Fibroblast of lung (primary cell): ENCODE measurements around the gene MIEN1. TPM values are rescaled to one million over a fixed set of nuclear protein-coding genes. Genes with fewer than 3 reads are reported as not detected.
"Not testable (repeated sequence)": the region's sequence is repeated elsewhere in the genome, so short reads cannot be mapped to it uniquely, and the experiment has no call there.

Experiments
- DNase-seq, 2 donors: peaks; one replicate each; pipeline versions ENCODE4 v3.0.0 to v3.0.0-alpha.2; 2010; ENCODE audit warnings: low read depth in 2 of 2
- H2AFZ ChIP-seq: 2 replicates; pipeline ENCODE4 v1.5.1; 2012; ENCODE audit warnings: low read length, control low read depth, inconsistent platforms
- H3K27ac ChIP-seq: 2 replicates; pipeline ENCODE4 v1.5.1; 2011; ENCODE audit warnings: low read length, control low read depth; ENCODE audit not compliant: insufficient read depth
- H3K27me3 ChIP-seq: 2 replicates; pipeline ENCODE4 v1.5.1; 2011; ENCODE audit warnings: mild to moderate bottlenecking, low read length; ENCODE audit not compliant: control insufficient read depth, insufficient read depth
- H3K36me3 ChIP-seq: 2 replicates; pipeline ENCODE4 v1.5.1; 2011; ENCODE audit warnings: low read length; ENCODE audit not compliant: control insufficient read depth, insufficient read depth
- H3K4me1 ChIP-seq: 2 replicates; pipeline ENCODE4 v1.5.1; 2011; ENCODE audit warnings: low read length; ENCODE audit not compliant: control insufficient read depth, insufficient read depth; ENCODE audit errors: extremely low read depth
- H3K4me2 ChIP-seq: 2 replicates; pipeline ENCODE4 v1.5.1; 2011; ENCODE audit warnings: low read length, control low read depth; ENCODE audit not compliant: insufficient read depth; ENCODE audit errors: extremely low read depth
- H3K4me3 ChIP-seq, 4 experiments: fragments of 200-600 bp in 1 of 4; sonication (generic) in 1 of 4; replicated peaks in 1 of 4; 2 replicates each; pipeline ENCODE4 v1.5.1; 2011 to 2016; ENCODE audit warnings: low read length in 4 of 4, low read depth in 3 of 4, mild to moderate bottlenecking in 3 of 4, control low read depth in 2 of 4, inconsistent platforms in 1 of 4, mixed read lengths in 1 of 4; ENCODE audit not compliant: insufficient read depth in 1 of 4; ENCODE audit errors: control extremely low read depth in 1 of 4
- H3K79me2 ChIP-seq: 2 replicates; pipeline ENCODE4 v1.5.1; 2012; ENCODE audit warnings: mild to moderate bottlenecking, low read length, inconsistent platforms; ENCODE audit not compliant: control insufficient read depth, insufficient read depth
- H3K9ac ChIP-seq: 2 replicates; pipeline ENCODE4 v1.5.1; 2011; ENCODE audit warnings: mild to moderate bottlenecking, low read length, control low read depth; ENCODE audit not compliant: insufficient read depth
- H3K9me3 ChIP-seq: 2 replicates; pipeline ENCODE4 v1.5.1; 2012; ENCODE audit warnings: low read depth, low read length; ENCODE audit not compliant: control insufficient read depth, insufficient read depth
- H4K20me1 ChIP-seq: 2 replicates; pipeline ENCODE4 v1.5.1; 2011; ENCODE audit warnings: low read length; ENCODE audit not compliant: control insufficient read depth, insufficient read depth; ENCODE audit errors: extremely low read depth
- CTCF ChIP-seq, 2 donors: IDR thresholded peaks in 1 of 2; conservative IDR thresholded peaks in 1 of 2; 1 replicate in 1 of 2; 2 replicates in 1 of 2; pipeline ENCODE4 v1.5.1; 2011 to 2012; ENCODE audit warnings: low read length in 2 of 2, control low read depth in 1 of 2, inconsistent platforms in 1 of 2, low read depth in 1 of 2, mild to moderate bottlenecking in 1 of 2
- EZH2 ChIP-seq: IDR thresholded peaks from 2 replicates; pipeline ENCODE4 v1.5.1; 2012; ENCODE audit warnings: low read length, control low read depth, mild to moderate bottlenecking; ENCODE audit errors: missing control alignments
- polyA plus RNA-seq, 2 donors: library from polyadenylated mRNA; depleted of rRNA in 1 of 2; stranded (reverse) in 1 of 2; unstranded in 1 of 2; fragments of >200 nt; gene quantifications; 2 replicates each; pipeline ENCODE4 v1.2.1, GENCODE V29; 2011 to 2012; ENCODE audit warnings: missing spikeins in 1 of 2
- total RNA-seq: library from RNA; depleted of rRNA; stranded (reverse); fragments of >200 nt; gene quantifications from 2 replicates; pipeline ENCODE4 v1.2.1, GENCODE V29; 2014

Gene MIEN1
- total and polyA plus RNA-seq, 2 donors (not counting 1 experiment from before 2014, with no cell fraction given) = 25.6 to 58.0 TPM

- Histone ChIP-seq H3K27me3 (no peaks in the 10 kb centered on the region), H3K9ac (no peak overlapping the region), H3K4me1 (peaks cover 2% of the 10 kb centered on the region), H3K4me2 (no peak overlapping the region), H3K9me3 (no peaks in the 10 kb centered on the region), H3K4me3 (no peak overlapping the region), H3K36me3 (no peaks in the 10 kb centered on the region), H2AFZ (no peak overlapping the region), H3K79me2 (no peaks in the 10 kb centered on the region), H4K20me1 (no peaks in the 10 kb centered on the region), H3K27ac (no peak overlapping the region)
- TF ChIP-seq CTCF (conservative IDR thresholded peaks at IDR 0.05 in 1 of 2, IDR thresholded peaks at IDR 0.05 in 1 of 2; ENCODE audit: low read depth in 1 of 2, low read length in 2 of 2) = no peak
- no peak for TF ChIP-seq EZH2
- no peak for DNase-seq
Measured at GRCh38 chr17:39751016-39751543, 20.7 kb upstream of the MIEN1 start.

- Histone ChIP-seq H3K4me3 (no peak overlapping the region), H3K9me3 (no peaks in the 10 kb centered on the region), H4K20me1 (no peaks in the 10 kb centered on the region), H3K9ac (no peak overlapping the region), H3K4me2 (no peak overlapping the region), H3K79me2 (no peaks in the 10 kb centered on the region), H2AFZ (no peak overlapping the region), H3K36me3 (no peaks in the 10 kb centered on the region), H3K4me1 (peaks cover 2% of the 10 kb centered on the region), H3K27me3 (no peaks in the 10 kb centered on the region), H3K27ac (no peak overlapping the region)
- no peak for DNase-seq
- TF ChIP-seq CTCF (conservative IDR thresholded peaks at IDR 0.05 in 1 of 2, IDR thresholded peaks at IDR 0.05 in 1 of 2; ENCODE audit: low read depth in 1 of 2, low read length in 2 of 2) = no peak
- TF ChIP-seq EZH2 = no peak
Measured at GRCh38 chr17:39750131-39751015, 20.0 kb upstream of the MIEN1 start.

GRCh38 chr17:39748444-39749034 lies 18.2 kb upstream of the MIEN1 start:
- not testable (repeated sequence) for H2AFZ ChIP-seq, H3K9me3 ChIP-seq, H4K20me1 ChIP-seq, H3K27ac ChIP-seq, DNase-seq, H3K27me3 ChIP-seq, H3K4me3 ChIP-seq, H3K4me1 ChIP-seq, H3K9ac ChIP-seq, H3K4me2 ChIP-seq, H3K79me2 ChIP-seq, H3K36me3 ChIP-seq
